Skeletal muscle tissue (tissue), 4 donors: Measurements from ENCODE around the gene PNPLA1. TPM values are rescaled to one million over a fixed set of nuclear protein-coding genes. Genes with fewer than 3 reads are reported as not detected.

Source experiments
- H3K27ac ChIP-seq: one replicate; pipeline ENCODE4 v1.7.0; 2013; ENCODE audit warnings: mild to moderate bottlenecking, low read depth, low read length, inconsistent platforms
- H3K27me3 ChIP-seq, 3 donors: one replicate each; pipeline ENCODE4 v1.7.0; 2013; ENCODE audit warnings: low read length in 3 of 3; ENCODE audit not compliant: control insufficient read depth in 3 of 3, insufficient read depth in 3 of 3
- H3K36me3 ChIP-seq, 3 donors: one replicate each; pipeline ENCODE4 v1.7.0; 2013; ENCODE audit warnings: low read length in 3 of 3; ENCODE audit not compliant: control insufficient read depth in 3 of 3, insufficient read depth in 3 of 3
- H3K4me1 ChIP-seq, 3 donors: one replicate each; pipeline ENCODE4 v1.7.0; 2013; ENCODE audit warnings: low read length in 3 of 3, mild to moderate bottlenecking in 3 of 3; ENCODE audit not compliant: control insufficient read depth in 3 of 3, insufficient read depth in 3 of 3
- H3K4me3 ChIP-seq, 3 donors: one replicate each; pipeline ENCODE4 v1.7.0; 2013; ENCODE audit warnings: low read length in 3 of 3
- H3K9ac ChIP-seq, 3 donors: one replicate each; pipeline ENCODE4 v1.7.0; 2013; ENCODE audit warnings: low read length in 3 of 3, mild to moderate bottlenecking in 3 of 3, moderate library complexity in 2 of 3, low read depth in 1 of 3
- H3K9me3 ChIP-seq, 3 donors: one replicate each; pipeline ENCODE4 v1.7.0; 2013; ENCODE audit warnings: low read length in 3 of 3; ENCODE audit not compliant: control insufficient read depth in 3 of 3
- total RNA-seq: library from RNA; depleted of rRNA; stranded (reverse); fragments of >200 nt; gene quantifications from one replicate; pipeline ENCODE4 v1.2.3, GENCODE V29; 2014
- donor health status: Osteomylitis.

PNPLA1 gene
- total RNA-seq, 1 donor from 2014 or later: not detected

- H3K4me3 ChIP-seq: no peak overlapping the region
- peaks cover 19 to 42% (median 33%) of the 10 kb centered on the region in 3 donors for H3K27me3 ChIP-seq
- no peak overlapping the region for H3K27ac ChIP-seq
- no peaks in the 10 kb centered on the region for H3K4me1 ChIP-seq
- H3K9ac ChIP-seq: no peak overlapping the region
- H3K36me3 ChIP-seq: no peaks in the 10 kb centered on the region
- no peaks in the 10 kb centered on the region for H3K9me3 ChIP-seq
These were observed 13.7 kb downstream of the PNPLA1 start for GRCh38 chr6:36283608-36284007.

- Histone ChIP-seq H3K9me3 (no peaks in the 10 kb centered on the region), H3K9ac (no peak overlapping the region), H3K36me3 (no peaks in the 10 kb centered on the region), H3K27ac (no peak overlapping the region), H3K27me3 (peaks cover 19 to 41% (median 33%) of the 10 kb centered on the region in 3 donors), H3K4me3 (no peak overlapping the region), H3K4me1 (no peaks in the 10 kb centered on the region)
These were observed 14.5 kb downstream of the PNPLA1 start for GRCh38 chr6:36284359-36284758.

- Histone ChIP-seq H3K4me1 (no peaks in the 10 kb centered on the region), H3K9me3 (no peaks in the 10 kb centered on the region), H3K27ac (no peak overlapping the region), H3K36me3 (no peaks in the 10 kb centered on the region), H3K27me3 (peaks cover 19 to 48% (median 34%) of the 10 kb centered on the region in 3 donors), H3K4me3 (no peak overlapping the region), H3K9ac (no peak overlapping the region)
These were observed 15.4 kb downstream of the PNPLA1 start for GRCh38 chr6:36285187-36285671.

- Histone ChIP-seq H3K4me3 (no peak overlapping the region), H3K9me3 (no peaks in the 10 kb centered on the region), H3K36me3 (no peaks in the 10 kb centered on the region), H3K27me3 (peaks cover 19 to 50% (median 39%) of the 10 kb centered on the region in 3 donors), H3K4me1 (no peaks in the 10 kb centered on the region), H3K9ac (no peak overlapping the region), H3K27ac (no peak overlapping the region)
These were observed 15.9 kb downstream of the PNPLA1 start for GRCh38 chr6:36285797-36286196.

- H3K36me3 ChIP-seq: no peaks in the 10 kb centered on the region
- H3K27me3 ChIP-seq: peaks cover 19 to 50% (median 38%) of the 10 kb centered on the region in 3 donors
These were observed 17.0 kb downstream of the PNPLA1 start for GRCh38 chr6:36286858-36287257.

GRCh38 chr6:36289281-36289878 lies 19.5 kb downstream of the PNPLA1 start:
- H3K27ac ChIP-seq: no peak overlapping the region
- peaks cover 17 to 46% (median 44%) of the 10 kb centered on the region in 3 donors for H3K27me3 ChIP-seq
- H3K9me3 ChIP-seq: no peaks in the 10 kb centered on the region
- H3K9ac ChIP-seq: no peak overlapping the region
- H3K4me1 ChIP-seq: no peaks in the 10 kb centered on the region
- no peaks in the 10 kb centered on the region for H3K36me3 ChIP-seq
- H3K4me3 ChIP-seq: no peak overlapping the region

More at GRCh38 chr6:36286858-36287257, 17.0 kb downstream of the PNPLA1 start:
- Histone ChIP-seq H3K9ac (no peak overlapping the region), H3K27ac (no peak overlapping the region), H3K9me3 (no peaks in the 10 kb centered on the region), H3K4me1 (no peaks in the 10 kb centered on the region), H3K4me3 (no peak overlapping the region)

- Histone ChIP-seq H3K9me3 (no peaks in the 10 kb centered on the region), H3K36me3 (no peaks in the 10 kb centered on the region), H3K4me3 (no peak overlapping the region), H3K27ac (no peak overlapping the region), H3K9ac (no peak overlapping the region), H3K27me3 (peaks cover 5 to 32% (median 30%) of the 10 kb centered on the region in 3 donors), H3K4me1 (no peaks in the 10 kb centered on the region)
These were observed 21.1 kb downstream of the PNPLA1 start for GRCh38 chr6:36290668-36291620.

GRCh38 chr6:36292170-36292569 lies 22.3 kb downstream of the PNPLA1 start:
- Histone ChIP-seq H3K4me3 (no peak overlapping the region), H3K27me3 (peaks cover 1 to 23% (median 19%) of the 10 kb centered on the region in 3 donors), H3K4me1 (no peaks in the 10 kb centered on the region), H3K27ac (no peak overlapping the region), H3K9me3 (no peaks in the 10 kb centered on the region), H3K9ac (no peak overlapping the region), H3K36me3 (no peaks in the 10 kb centered on the region)

- no peak overlapping the region for H3K27ac ChIP-seq
- H3K9ac ChIP-seq: no peak overlapping the region
- H3K27me3 ChIP-seq: peaks cover 0 to 14% (median 7%) of the 10 kb centered on the region in 3 donors
- H3K4me3 ChIP-seq: no peak overlapping the region
- no peaks in the 10 kb centered on the region for H3K36me3 ChIP-seq
- H3K4me1 ChIP-seq: no peaks in the 10 kb centered on the region
- no peaks in the 10 kb centered on the region for H3K9me3 ChIP-seq
These were observed 26.4 kb downstream of the PNPLA1 start for GRCh38 chr6:36296240-36296639.

GRCh38 chr6:36297051-36297450 lies 27.2 kb downstream of the PNPLA1 start:
- peaks cover 7 to 22% (median 8%) of the 10 kb centered on the region in 3 donors for H3K27me3 ChIP-seq
- H3K27ac ChIP-seq: no peak overlapping the region
- H3K36me3 ChIP-seq: no peaks in the 10 kb centered on the region
- H3K4me3 ChIP-seq: no peak overlapping the region
- H3K4me1 ChIP-seq: peaks cover 0 to under 1% (median 0%) of the 10 kb centered on the region in 3 donors
- no peaks in the 10 kb centered on the region for H3K9me3 ChIP-seq
- no peak overlapping the region for H3K9ac ChIP-seq
